Stomach (tissue), 9 donors: Measurements from ENCODE around the gene WDR18. TPM values are rescaled to one million over a fixed set of nuclear protein-coding genes. Genes with fewer than 3 reads are reported as not detected.

ENCODE experiments used
- DNase-seq, 2 donors: peaks; one replicate each; pipeline versions ENCODE4 v3.0.0 to v3.0.0-alpha.2; 2013 to 2019
- H3K27ac ChIP-seq, 5 donors: fragments of 200-600 bp in 4 of 5; sonication (generic) in 4 of 5; one replicate each; pipeline ENCODE4 v1.5.1; 2013 to 2019; ENCODE audit warnings: mild to moderate bottlenecking in 1 of 5, moderate library complexity in 1 of 5
- H3K27me3 ChIP-seq, 3 donors: fragments of 200-600 bp; sonication (generic); one replicate each; pipeline ENCODE4 v1.5.1; 2017 to 2019; ENCODE audit warnings: mixed run types in 1 of 3
- H3K36me3 ChIP-seq, 4 donors: fragments of 200-600 bp; sonication (generic); 1 replicate in 3 of 4; 2 replicates in 1 of 4; pipeline ENCODE4 v1.5.1; 2016 to 2019
- H3K4me1 ChIP-seq, 4 donors: fragments of 200-600 bp; sonication (generic); one replicate each; pipeline ENCODE4 v1.5.1; 2016 to 2019
- H3K4me3 ChIP-seq, 4 donors: fragments of 200-600 bp; sonication (generic) in 3 of 4; one replicate each; pipeline ENCODE4 v1.5.1; 2016 to 2019; ENCODE audit warnings: mild to moderate bottlenecking in 1 of 4
- H3K9me3 ChIP-seq, 4 donors: fragments of 200-600 bp; sonication (generic); one replicate each; pipeline ENCODE4 v1.5.1; 2016 to 2019
- CTCF ChIP-seq, 7 experiments: fragments of 450-650 bp in 4 of 7; fragments of 200-600 bp in 3 of 7; sonication (generic) in 3 of 7; IDR thresholded peaks; one replicate each; pipeline ENCODE4 v1.5.1; 2016 to 2019; ENCODE audit warnings: antibody characterized with exemption in 7 of 7, control low read depth in 2 of 7, mild to moderate bottlenecking in 1 of 7
- EP300 ChIP-seq: sonication (generic); formaldehyde crosslinking; IDR thresholded peaks from one replicate; pipeline ENCODE4 v1.6.1; 2017; ENCODE audit warnings: antibody characterized with exemption
- POLR2A ChIP-seq, 4 donors: fragments of 450-650 bp; IDR thresholded peaks; one replicate each; pipeline ENCODE4 v1.6.1; 2016; ENCODE audit warnings: antibody characterized with exemption in 4 of 4, control low read depth in 2 of 4, mild to moderate bottlenecking in 1 of 4, moderate library complexity in 1 of 4
- POLR2AphosphoS5 ChIP-seq, 3 donors: sonication (generic); formaldehyde crosslinking; IDR thresholded peaks; one replicate each; pipeline ENCODE4 v1.6.1; 2016; ENCODE audit warnings: antibody characterized with exemption in 3 of 3
- WGBS, 5 donors: extraction: QIAGEN DNeasy Blood & Tissue Kit in 3 of 5; methylation state at CpG; one replicate each; pipeline versions ENCODE4 v1.1.5 to v1.1.7; 2013 to 2018; 5-methylcytosine and 5-hydroxymethylcytosine counted together
- intact Hi-C: fragments of 100-400 bp; cut with DNase I; formaldehyde crosslinking; loops from one replicate; pipeline ENCODE4 v1.15.1; 2023; ENCODE audit warnings: low total_unique reads
- polyA plus RNA-seq, 3 donors: library from polyadenylated mRNA; stranded (reverse); fragments of 200-250 nt; gene quantifications; one replicate each; pipeline ENCODE4 v1.2.3, GENCODE V29; 2013
- total RNA-seq, 5 donors: library from RNA; depleted of rRNA; stranded (reverse); fragments of >200 nt; gene quantifications; one replicate each; pipeline versions ENCODE4 v1.1.0 to v1.2.3, GENCODE V29; 2014 to 2016
- donor health status: healthy with polysubstance abuse.
- donor health status: Bipolar disorder and iron deficiency.
- donor health status: healthy.

The WDR18 gene
- total and polyA plus RNA-seq, 8 donors: 19.1 to 410 (median 60.6) TPM

GRCh38 chr19:1017115-1017905 lies 33.2 kb downstream of the WDR18 start:
- Histone ChIP-seq H3K9me3 (no peaks in the 10 kb centered on the region), H3K4me3 (peak overlapping the region in 3 of 4 donors; percentile 2 to 32 (median 3)), H3K4me1 (peaks cover 49 to 80% (median 67%) of the 10 kb centered on the region in 4 donors), H3K27ac (peak overlapping the region; percentile 34 to 99 (median 57)), H3K36me3 (peaks cover 15 to 34% (median 32%) of the 10 kb centered on the region in 4 donors), H3K27me3 (no peaks in the 10 kb centered on the region)
- TF ChIP-seq POLR2A (IDR thresholded peaks at IDR 0.05) (no peak), CTCF (IDR thresholded peaks at IDR 0.05) (no peak), EP300 (no peak), POLR2AphosphoS5 (IDR thresholded peaks at IDR 0.05) (no peak)
- intact Hi-C loops: no loop called here
- WGBS, 5 donors: 36 to 50% (median 45%) methylated on average over 16 to 24 of the region's 24 CpGs
- peak; percentile 62 to 78 for DNase-seq

DNA sequence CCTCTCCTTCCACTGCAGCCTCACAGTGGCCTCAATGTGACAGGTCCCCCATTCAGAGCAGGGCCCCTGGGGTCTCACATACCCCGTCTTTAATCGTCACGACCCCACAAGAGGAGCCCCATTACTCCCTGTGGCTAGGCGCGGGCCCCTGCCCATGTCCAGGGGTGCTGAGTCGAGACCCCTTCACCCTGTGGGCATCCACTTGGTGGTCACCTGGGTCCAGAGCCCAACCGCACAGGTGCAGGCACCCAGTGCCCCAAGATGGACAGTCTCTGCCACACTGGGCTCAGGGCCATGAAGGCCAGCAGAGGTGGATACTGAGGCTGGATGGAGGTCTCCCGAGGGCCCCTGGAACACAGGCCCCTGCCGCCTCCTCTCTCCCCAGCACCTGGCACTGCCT lies 33.8 kb downstream of the WDR18 start:
- H3K9me3 ChIP-seq: no peaks in the 10 kb centered on the region
- H3K4me3 ChIP-seq: peak overlapping the region in 2 of 4 donors; percentile 32 to 96
- H3K36me3 ChIP-seq: peaks cover 9 to 28% (median 26%) of the 10 kb centered on the region in 4 donors
- H3K27me3 ChIP-seq: no peaks in the 10 kb centered on the region
- peak overlapping the region; percentile 34 to 99 (median 57) for H3K27ac ChIP-seq
- intact Hi-C loops: no loop called here
- TF ChIP-seq POLR2A (IDR thresholded peaks at IDR 0.05) (no peak), POLR2AphosphoS5 (IDR thresholded peaks at IDR 0.05) (no peak), EP300 (no peak), CTCF (IDR thresholded peaks at IDR 0.05) (no peak)
- DNase-seq: no peak
- WGBS, 5 donors: 78 to 98% (median 86%) methylated on average over 7 to 9 of the region's 9 CpGs
- H3K4me1 ChIP-seq: peaks cover 49 to 86% (median 70%) of the 10 kb centered on the region in 4 donors

DNA sequence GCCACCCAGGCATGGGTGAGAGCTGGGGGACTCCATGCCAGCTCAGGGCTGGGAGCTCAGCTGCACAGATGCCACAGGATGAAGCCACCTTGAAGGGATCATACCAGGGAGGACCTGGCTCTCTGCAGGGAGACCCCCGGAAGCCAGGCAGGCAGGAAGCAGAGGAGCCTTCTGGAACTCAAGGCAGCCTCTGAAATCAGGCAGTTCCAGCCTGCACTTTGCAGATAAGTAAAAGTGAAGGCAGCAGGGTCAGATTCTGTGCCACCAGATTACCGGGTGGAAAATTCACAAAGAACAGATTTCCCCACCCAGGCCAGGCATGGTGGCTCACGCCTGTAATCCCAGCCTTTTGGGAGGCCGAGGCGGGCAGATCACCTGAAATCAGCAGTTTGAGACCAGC lies 34.2 kb downstream of the WDR18 start:
- TF ChIP-seq POLR2AphosphoS5 (IDR thresholded peaks at IDR 0.05): no peak
- no peak for TF ChIP-seq EP300
- no peak for TF ChIP-seq POLR2A (IDR thresholded peaks at IDR 0.05)
- TF ChIP-seq CTCF (IDR thresholded peaks at IDR 0.05): no peak
- peaks cover 5 to 23% (median 21%) of the 10 kb centered on the region in 4 donors for H3K36me3 ChIP-seq
- H3K27me3 ChIP-seq: no peaks in the 10 kb centered on the region
- intact Hi-C loops: no loop called here
- H3K27ac ChIP-seq: peak overlapping the region in 3 of 5 donors; percentile 53 to 99 (median 96)
- no peaks in the 10 kb centered on the region for H3K9me3 ChIP-seq
- peak overlapping the region in 2 of 4 donors; percentile 96 to 97 for H3K4me3 ChIP-seq
- no peak for DNase-seq
- WGBS, 5 donors: 52 to 64% (median 57%) methylated on average over 5 of the region's 5 CpGs
- H3K4me1 ChIP-seq: peaks cover 49 to 89% (median 72%) of the 10 kb centered on the region in 4 donors

GRCh38 chr19:1018932-1019615 lies 34.9 kb downstream of the WDR18 start:
- no peak for TF ChIP-seq EP300
- TF ChIP-seq CTCF (IDR thresholded peaks at IDR 0.05): no peak
- no peak for TF ChIP-seq POLR2A (IDR thresholded peaks at IDR 0.05)
- no peak for TF ChIP-seq POLR2AphosphoS5 (IDR thresholded peaks at IDR 0.05)
- intact Hi-C loops: no loop called here
- Histone ChIP-seq H3K9me3 (no peaks in the 10 kb centered on the region), H3K36me3 (peaks cover 0 to 16% (median 14%) of the 10 kb centered on the region in 4 donors), H3K4me1 (peaks cover 49 to 83% (median 70%) of the 10 kb centered on the region in 4 donors), H3K27ac (peak overlapping the region in 3 of 5 donors; percentile 89 to 99 (median 96)), H3K27me3 (no peaks in the 10 kb centered on the region), H3K4me3 (peak overlapping the region; percentile 96 to 97 (median 97))
- 38 to 54% (median 50%) methylated on average over 12 to 17 of the region's 17 CpGs for WGBS, 5 donors
- DNase-seq: no peak
